ENCODE measurements around the gene HNRNPAB. TPM values are rescaled to one million over a fixed set of nuclear protein-coding genes. Genes with fewer than 3 reads are reported as not detected.

The HNRNPAB gene
- total and polyA plus RNA-seq, 7 donors = 74.1 to 243 (median 156) TPM

DNA sequence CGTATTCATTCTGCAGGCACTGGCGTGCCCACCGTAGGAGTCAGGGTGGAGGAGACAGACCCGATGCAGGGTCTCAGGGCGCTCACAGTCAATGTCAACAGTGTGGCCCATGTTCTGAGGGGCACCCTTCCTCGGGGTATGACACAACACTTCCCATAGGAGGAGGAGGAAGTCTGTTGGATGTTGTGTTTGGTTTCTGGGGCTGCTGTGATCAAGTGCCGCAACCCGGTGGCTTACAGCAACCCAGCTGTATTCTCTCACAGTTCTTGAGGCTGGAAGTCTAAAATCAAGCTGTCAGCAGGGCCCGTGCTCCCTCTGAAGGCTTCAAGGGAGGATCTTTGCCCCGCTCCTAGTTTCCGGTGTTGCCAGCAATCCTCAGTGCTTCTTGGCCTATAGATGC lies 5.6 kb upstream of the HNRNPAB start:
- no peak for DNase-seq
- Histone ChIP-seq H3K27ac (no peak overlapping the region), H3K4me1 (no peaks in the 10 kb centered on the region), H3K9me3 (no peaks in the 10 kb centered on the region), H3K36me3 (ENCODE audit: insufficient read depth in 1 of 2, low read depth in 1 of 2) (no peaks in the 10 kb centered on the region), H3K27me3 (ENCODE audit: insufficient read depth in 3 of 3, low read length in 2 of 3) (no peaks in the 10 kb centered on the region), H3K4me3 (no peak overlapping the region)
- intact Hi-C loops (cut with DNase I) = no loop called here
- 84 to 91% (median 88%) methylated on average over 11 of the region's 11 CpGs for WGBS, 3 donors
- TF ChIP-seq CTCF (IDR thresholded peaks at IDR 0.05) = no peak
- no peak for ATAC-seq

- no peak for DNase-seq
- no peak for TF ChIP-seq CTCF (IDR thresholded peaks at IDR 0.05)
These were observed 4.5 kb upstream of the HNRNPAB start for GRCh38 chr5:178199581-178200434.

GRCh38 chr5:178201221-178201926 lies 3.0 kb upstream of the HNRNPAB start:
- TF ChIP-seq CTCF (IDR thresholded peaks at IDR 0.05) = no peak
- ATAC-seq (no peak), DNase-seq (no peak)
- Histone ChIP-seq H3K4me3 (no peak overlapping the region), H3K27me3 (ENCODE audit: insufficient read depth in 3 of 3, low read length in 2 of 3) (no peaks in the 10 kb centered on the region), H3K9me3 (no peaks in the 10 kb centered on the region), H3K36me3 (ENCODE audit: insufficient read depth in 1 of 2, low read depth in 1 of 2) (peaks cover 0 to 7% of the 10 kb centered on the region in 2 donors), H3K27ac (no peak overlapping the region), H3K4me1 (peaks cover 3% of the 10 kb centered on the region)
- 83 to 87% (median 85%) methylated on average over 14 of the region's 14 CpGs for WGBS, 3 donors
- intact Hi-C loops (cut with DNase I) = no loop called here

More at GRCh38 chr5:178199581-178200434, 4.5 kb upstream of the HNRNPAB start:
- Histone ChIP-seq H3K27me3 (ENCODE audit: insufficient read depth in 3 of 3, low read length in 2 of 3) (no peaks in the 10 kb centered on the region), H3K9me3 (no peaks in the 10 kb centered on the region), H3K36me3 (ENCODE audit: insufficient read depth in 1 of 2, low read depth in 1 of 2) (no peaks in the 10 kb centered on the region), H3K27ac (no peak overlapping the region), H3K4me3 (no peak overlapping the region), H3K4me1 (no peaks in the 10 kb centered on the region)
- ATAC-seq = no peak
- WGBS, 3 donors = 83 to 86% (median 84%) methylated on average over 12 of the region's 12 CpGs
- intact Hi-C loops (cut with DNase I) = no loop called here

GRCh38 chr5:178201927-178202235 lies 2.5 kb upstream of the HNRNPAB start:
- DNase-seq (no peak), ATAC-seq (no peak)
- H3K27ac ChIP-seq = no peak overlapping the region
- intact Hi-C loops (cut with DNase I) = no loop called here
- no peaks in the 10 kb centered on the region for H3K27me3 ChIP-seq (ENCODE audit: insufficient read depth in 3 of 3, low read length in 2 of 3)
- peaks cover 3 to 12% of the 10 kb centered on the region in 2 donors for H3K36me3 ChIP-seq (ENCODE audit: insufficient read depth in 1 of 2, low read depth in 1 of 2)
- 31 to 38% (median 38%) methylated on average over 2 of the region's 2 CpGs for WGBS, 3 donors
- TF ChIP-seq CTCF (IDR thresholded peaks at IDR 0.05) = no peak
- H3K9me3 ChIP-seq = no peaks in the 10 kb centered on the region
- H3K4me1 ChIP-seq = peaks cover 8% of the 10 kb centered on the region
- no peak overlapping the region for H3K4me3 ChIP-seq
